IPS DF 4.7 (cell line): ENCODE results near the gene ZBTB38.

Experiments
- DNase-seq: peaks from one replicate; pipeline ENCODE4 v3.0.0-alpha.2; 2013; ENCODE audit warnings: low spot score; ENCODE audit errors: extremely low read depth

The ZBTB38 gene

DNA sequence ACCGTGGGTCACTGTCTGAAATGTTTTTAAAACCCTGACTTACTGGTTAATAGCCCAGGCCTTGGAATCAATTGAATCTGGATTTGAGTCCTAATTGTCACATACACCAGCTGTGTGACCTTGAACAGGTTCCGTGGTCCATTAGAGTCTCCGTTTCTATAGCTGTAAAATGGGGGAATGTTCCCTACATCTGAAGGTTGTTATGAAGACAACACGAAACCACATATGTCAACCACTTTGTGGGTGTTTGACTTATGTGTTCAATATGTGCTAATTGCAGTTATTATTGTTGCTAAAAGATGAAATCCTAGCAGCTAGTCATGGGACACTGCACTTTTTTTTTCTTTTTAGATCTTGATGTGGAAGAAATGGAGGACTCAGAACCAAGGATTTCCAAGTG, 35.3 kb downstream of the ZBTB38 start:
- DNase-seq: no peak

- no peak for DNase-seq
These were observed 36.7 kb downstream of the ZBTB38 start for GRCh38 chr3:141405025-141405424.

GRCh38 chr3:141405591-141405990, 37.3 kb downstream of the ZBTB38 start:
- DNase-seq: no peak

DNA sequence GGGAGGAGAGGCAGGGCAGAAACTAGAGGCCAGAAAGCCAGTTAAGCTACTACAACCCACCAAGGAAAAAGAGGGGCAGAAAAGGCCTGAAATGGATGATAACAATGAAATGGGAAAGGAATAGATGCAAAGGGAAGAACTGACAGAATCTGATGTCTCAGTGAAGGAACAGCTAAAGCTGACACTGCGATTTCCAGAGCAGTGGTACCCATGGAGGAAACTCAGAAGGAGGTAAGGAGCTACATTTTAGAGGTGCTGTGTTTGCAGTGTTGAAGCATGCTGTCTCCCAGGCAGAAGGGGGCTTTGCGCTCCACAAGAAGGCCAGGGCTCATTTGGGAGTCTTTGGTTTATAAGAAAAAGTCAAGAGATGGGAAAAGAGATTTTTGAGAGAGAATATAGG, 38.0 kb downstream of the ZBTB38 start:
- DNase-seq: no peak

- no peak for DNase-seq
These were observed 38.7 kb downstream of the ZBTB38 start for GRCh38 chr3:141407047-141407446.

DNA sequence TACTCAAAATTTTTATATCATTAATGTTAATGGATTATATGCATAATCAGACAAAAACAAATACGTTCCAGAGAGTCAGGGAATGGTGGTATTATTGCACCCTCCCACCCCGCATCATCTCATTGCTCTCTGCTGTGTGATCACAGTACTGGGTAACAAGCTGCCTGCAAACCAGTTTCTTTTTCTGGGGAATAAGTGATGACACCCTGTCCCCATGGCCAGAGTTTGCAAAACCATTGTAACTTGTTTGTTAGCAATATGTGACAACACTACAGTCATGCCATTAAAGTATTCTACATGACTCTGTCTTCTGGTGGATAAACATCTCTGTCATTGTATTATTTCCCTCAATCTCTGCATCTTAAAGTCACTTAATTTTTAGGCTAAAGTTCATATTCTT, 39.5 kb downstream of the ZBTB38 start:
- no peak for DNase-seq

DNA sequence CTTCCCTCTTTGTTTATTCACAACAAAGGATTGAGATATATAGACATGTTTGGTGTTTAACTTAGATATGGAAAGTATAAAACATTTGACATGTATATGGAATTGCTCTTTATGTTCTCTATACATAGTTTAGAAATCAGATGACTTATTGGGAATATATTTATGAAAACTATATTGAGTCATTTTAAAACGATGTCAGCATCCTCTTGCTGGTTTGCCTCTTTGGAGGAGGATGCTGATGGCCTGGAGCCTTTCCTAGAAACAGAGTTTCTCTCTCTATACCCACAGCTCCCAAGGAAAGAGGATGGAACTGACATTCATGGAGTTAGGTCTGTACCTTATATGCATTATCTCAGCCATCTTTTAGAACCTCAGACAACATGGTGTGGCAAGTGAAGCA, 40.3 kb downstream of the ZBTB38 start:
- DNase-seq: no peak

- no peak for DNase-seq
These were observed 41.6 kb downstream of the ZBTB38 start for GRCh38 chr3:141409940-141410241.

GRCh38 chr3:141410408-141410807, 42.1 kb downstream of the ZBTB38 start:
- DNase-seq: no peak

DNA sequence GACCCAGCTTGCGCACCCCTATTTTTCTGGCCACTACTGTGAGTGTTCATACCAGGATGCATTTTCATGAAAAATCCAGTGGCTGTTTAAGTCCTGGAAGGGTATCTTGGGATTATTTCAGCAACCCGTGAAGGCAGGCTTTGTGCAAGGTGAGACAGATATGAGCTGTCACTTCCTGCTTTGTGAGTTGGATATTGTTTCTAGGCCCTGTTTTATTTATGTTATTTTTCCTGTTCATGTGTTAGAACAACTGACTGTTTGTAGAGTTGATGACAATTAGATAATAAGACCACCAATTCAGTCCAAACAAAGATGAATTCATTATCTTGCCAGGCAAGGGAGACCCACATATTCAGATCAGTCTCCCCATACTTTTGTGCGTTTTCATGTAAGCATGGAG, 42.5 kb downstream of the ZBTB38 start:
- no peak for DNase-seq

DNA sequence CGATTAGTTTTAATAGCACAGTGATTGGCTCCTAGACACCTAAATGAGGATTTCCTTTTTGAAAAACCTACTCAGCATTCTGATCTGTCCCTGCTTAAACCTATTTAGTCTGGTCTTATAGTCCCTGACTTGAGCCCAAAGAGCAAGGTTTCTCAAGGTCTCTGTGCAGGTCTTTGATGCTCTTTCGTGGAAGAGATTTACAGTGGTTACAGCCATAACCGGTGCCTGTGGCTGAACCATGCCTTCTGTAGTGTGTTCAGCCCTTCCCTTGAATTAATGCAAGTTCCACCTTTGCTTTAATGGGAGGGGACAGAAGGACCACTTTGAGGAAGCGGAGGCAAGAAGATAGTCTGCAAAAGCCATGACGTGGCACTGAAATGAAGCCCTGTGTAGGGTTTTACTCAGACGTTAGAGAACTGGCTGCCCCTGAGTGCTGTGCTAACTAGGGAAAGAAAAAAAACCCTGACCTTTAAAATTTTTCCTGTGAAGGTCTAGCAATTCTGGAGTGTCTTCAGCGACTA, 43.0 kb downstream of the ZBTB38 start:
- DNase-seq: no peak

DNA sequence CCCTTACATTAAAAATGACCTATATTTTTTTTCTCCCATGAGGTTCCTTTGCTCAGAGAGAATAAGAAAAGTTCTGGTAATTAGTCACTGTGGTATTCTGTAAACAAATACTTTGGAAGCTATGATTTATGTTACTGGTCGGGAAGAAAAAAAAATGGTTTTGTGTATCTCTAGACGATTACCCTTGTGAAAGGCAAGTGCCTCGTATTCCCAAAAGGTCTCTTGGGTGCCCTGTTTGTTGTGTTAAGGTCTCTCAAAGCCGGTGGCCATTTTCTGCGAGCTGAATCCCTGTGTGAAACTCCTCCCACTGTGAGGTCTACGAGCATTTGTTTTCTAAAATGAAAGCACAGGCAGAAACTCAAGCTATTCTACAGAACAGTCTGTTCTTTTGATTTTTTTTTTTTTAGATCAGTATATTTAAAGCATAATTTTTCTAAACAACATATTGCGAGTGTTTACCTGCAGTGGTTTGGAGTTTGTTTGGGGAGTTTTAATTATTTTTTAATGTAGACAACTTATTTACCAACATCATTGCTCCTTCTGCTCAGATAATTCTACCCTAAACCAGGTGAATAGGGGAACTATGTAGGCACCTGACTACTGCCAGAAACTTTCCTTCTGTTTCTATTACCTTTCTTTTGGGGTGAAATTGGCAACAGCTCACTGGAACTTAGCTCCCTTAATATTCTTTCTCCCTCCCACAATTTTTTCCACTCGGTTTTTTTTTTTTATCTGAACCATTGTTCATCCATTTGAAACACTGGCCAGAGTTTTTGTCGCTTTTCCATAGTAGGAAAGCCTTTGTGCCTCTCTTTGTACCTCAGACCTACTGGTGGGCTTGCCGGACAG, 44.0 kb downstream of the ZBTB38 start:
- no peak for DNase-seq

DNA sequence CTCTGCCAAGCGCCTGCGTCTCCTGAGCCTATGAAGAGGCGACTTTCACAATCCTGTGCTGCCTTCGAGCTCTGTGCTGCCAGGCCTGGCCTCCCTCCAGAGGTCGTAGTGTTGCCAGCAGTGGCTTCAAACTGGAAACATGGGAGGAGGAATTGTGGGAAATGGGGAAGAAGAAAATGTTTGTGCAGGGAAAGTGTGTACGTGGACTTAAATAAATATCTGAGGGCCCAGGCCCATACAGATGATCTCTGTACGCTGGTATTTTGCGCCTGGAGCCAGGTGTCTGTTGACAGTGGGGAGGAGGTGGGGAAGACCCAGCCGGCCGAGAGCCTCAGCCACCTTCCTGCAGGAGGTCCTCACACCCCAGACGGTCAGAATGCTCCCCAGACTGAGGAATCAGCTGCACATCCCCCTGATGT, 44.6 kb downstream of the ZBTB38 start:
- no peak for DNase-seq

GRCh38 chr3:141413391-141413790, 45.1 kb downstream of the ZBTB38 start:
- no peak for DNase-seq

GRCh38 chr3:141413801-141414689, 45.7 kb downstream of the ZBTB38 start:
- DNase-seq: no peak

DNA sequence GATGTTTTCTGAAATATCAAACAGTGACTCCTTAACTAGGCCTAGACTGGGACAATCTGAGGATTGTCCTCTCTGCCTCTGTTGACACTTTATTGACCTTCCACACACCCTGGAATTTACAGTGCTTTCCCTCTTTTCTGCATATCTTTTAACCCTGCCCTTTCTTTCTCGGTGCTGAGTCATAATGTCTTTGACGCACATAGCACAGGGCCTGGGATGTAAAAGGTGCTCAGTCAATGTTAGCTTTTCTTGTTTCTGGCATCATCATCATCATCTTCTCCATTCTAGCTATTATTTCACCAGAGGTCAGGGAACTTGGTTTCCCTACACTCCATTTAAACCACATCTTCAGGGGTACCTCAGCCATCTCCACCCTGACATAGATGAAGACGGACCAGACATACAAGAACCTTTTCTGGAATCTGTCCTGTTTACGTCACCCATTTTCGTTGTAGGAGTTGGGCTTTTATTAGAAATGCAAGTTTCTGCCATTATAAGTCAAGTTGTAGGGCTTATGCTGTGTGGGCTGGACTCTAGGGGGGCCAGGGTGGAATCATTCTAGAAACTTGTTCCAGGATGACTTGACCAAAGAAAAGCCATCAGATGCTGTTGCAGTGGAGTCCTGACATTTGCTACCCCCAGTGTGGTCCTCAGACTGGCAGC, 46.6 kb downstream of the ZBTB38 start:
- no peak for DNase-seq

DNA sequence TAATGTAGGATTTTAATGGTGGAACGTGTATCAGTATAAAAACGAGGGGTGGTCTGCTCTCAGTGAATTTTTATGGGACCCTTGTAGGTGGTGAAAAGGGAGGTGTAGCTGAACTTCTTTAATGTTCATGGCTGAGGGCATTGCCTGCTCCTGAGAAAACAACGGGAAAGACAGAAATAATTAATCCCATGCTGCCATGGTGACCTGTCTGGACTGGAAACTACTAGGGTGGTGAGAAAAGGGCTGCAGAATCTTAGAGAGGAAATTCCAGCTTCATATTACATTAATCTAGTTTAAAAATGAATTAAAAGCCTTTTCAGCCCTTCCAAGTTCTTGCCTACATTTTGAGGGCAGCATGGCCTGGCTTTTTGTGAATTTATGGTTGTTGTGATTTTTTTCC, 47.6 kb downstream of the ZBTB38 start:
- no peak for DNase-seq
